GM23248 (cell line): Measurements from ENCODE around the gene BICDL2. TPM values are rescaled to one million over a fixed set of nuclear protein-coding genes. Genes with fewer than 3 reads are reported as not detected.
A peak's percentile ranks its signal among the peaks of the same experiment; 100 is the strongest.

Source experiments
- DNase-seq: peaks from one replicate; pipeline ENCODE4 v3.0.0-alpha.2; 2015
- H2AFZ ChIP-seq: fragments of 200-600 bp; sonication (generic); 2 replicates; pipeline ENCODE4 v1.6.1; 2016; ENCODE audit warnings: antibody characterized with exemption
- H3F3A ChIP-seq: fragments of 200-600 bp; sonication (generic); 2 replicates; pipeline ENCODE4 v1.6.1; 2016; ENCODE audit warnings: mild to moderate bottlenecking, antibody characterized with exemption, mixed run types; ENCODE audit not compliant: insufficient read depth
- H3K27ac ChIP-seq: fragments of 200-600 bp; sonication (generic); 2 replicates; pipeline ENCODE4 v1.5.1; 2016; ENCODE audit warnings: mild to moderate bottlenecking
- H3K27me3 ChIP-seq: fragments of 200-600 bp; sonication (generic); replicated peaks from 2 replicates; pipeline ENCODE4 v1.6.1; 2016; ENCODE audit warnings: mild to moderate bottlenecking; ENCODE audit not compliant: insufficient read depth
- H3K36me3 ChIP-seq: fragments of 200-600 bp; sonication (generic); 2 replicates; pipeline ENCODE4 v1.6.1; 2016; ENCODE audit warnings: low read depth, mild to moderate bottlenecking
- H3K4me1 ChIP-seq: fragments of 200-600 bp; sonication (generic); 2 replicates; pipeline ENCODE4 v1.6.1; 2016; ENCODE audit warnings: mild to moderate bottlenecking; ENCODE audit not compliant: insufficient read depth
- H3K4me2 ChIP-seq: fragments of 200-600 bp; sonication (generic); one replicate; pipeline ENCODE4 v1.6.1; 2016; ENCODE audit warnings: mild to moderate bottlenecking; ENCODE audit not compliant: unreplicated experiment
- H3K4me3 ChIP-seq: fragments of 200-600 bp; sonication (generic); 2 replicates; pipeline ENCODE4 v1.5.1; 2016; ENCODE audit warnings: mild to moderate bottlenecking
- H3K79me2 ChIP-seq: fragments of 200-600 bp; sonication (generic); 2 replicates; pipeline ENCODE4 v1.6.1; 2016; ENCODE audit warnings: mild to moderate bottlenecking; ENCODE audit not compliant: insufficient read depth
- H3K9ac ChIP-seq: fragments of 200-600 bp; sonication (generic); 2 replicates; pipeline ENCODE4 v1.6.1; 2016; ENCODE audit warnings: mild to moderate bottlenecking
- H3K9me2 ChIP-seq: fragments of 200-600 bp; sonication (generic); 2 replicates; pipeline ENCODE4 v1.6.1; 2016; ENCODE audit warnings: mixed run types, mild to moderate bottlenecking, moderate library complexity; ENCODE audit not compliant: insufficient read depth
- H3K9me3 ChIP-seq: fragments of 200-600 bp; sonication (generic); one replicate; pipeline ENCODE4 v1.6.1; 2017; ENCODE audit warnings: low read depth
- H4K20me1 ChIP-seq: fragments of 200-600 bp; sonication (generic); 2 replicates; pipeline ENCODE4 v1.6.0; 2016; ENCODE audit not compliant: insufficient read depth
- EZH2 ChIP-seq: fragments of 200-600 bp; sonication (generic); IDR thresholded peaks from 2 replicates; pipeline ENCODE4 v1.6.1; 2018; ENCODE audit warnings: antibody characterized with exemption, mild to moderate bottlenecking; ENCODE audit not compliant: insufficient read depth, poor library complexity, severe bottlenecking
- EZH2phosphoT487 ChIP-seq: fragments of 200-600 bp; sonication (generic); IDR thresholded peaks from 2 replicates; pipeline ENCODE4 v1.6.1; 2018; ENCODE audit warnings: antibody characterized with exemption, moderate library complexity, mild to moderate bottlenecking, low read depth; ENCODE audit not compliant: insufficient read depth
- WGBS, 2 experiments: methylation state at CpG; one replicate each; pipeline ENCODE4 v1.1.6; 2015 to 2017; ENCODE audit warnings: low lambda C conversion rate in 2 of 2, low coverage in 1 of 2; ENCODE audit errors: missing lambda C conversion rate in 2 of 2; 5-methylcytosine and 5-hydroxymethylcytosine counted together
- in situ Hi-C: fragments of 300-500 bp; cut with MboI; formaldehyde crosslinking; loops from 2 replicates; pipeline ENCODE4 v1.15.0; 2020
- polyA plus RNA-seq: library from polyadenylated mRNA; unstranded; fragments of >200 nt; fragmentation: Nextera tagmentation; extraction: Ambion mirVana; gene quantifications from 2 replicates; pipeline ENCODE4 v1.2.1, GENCODE V29; 2016
- total RNA-seq: library from RNA; depleted of rRNA; stranded (reverse); fragments of >200 nt; shearing (Covaris generic); gene quantifications from 2 replicates; pipeline ENCODE4 v1.2.3, GENCODE V29; 2014

BICDL2 gene
- total and polyA plus RNA-seq, 2 experiments from 2014 or later: 0.11 to 0.63 TPM

DNA sequence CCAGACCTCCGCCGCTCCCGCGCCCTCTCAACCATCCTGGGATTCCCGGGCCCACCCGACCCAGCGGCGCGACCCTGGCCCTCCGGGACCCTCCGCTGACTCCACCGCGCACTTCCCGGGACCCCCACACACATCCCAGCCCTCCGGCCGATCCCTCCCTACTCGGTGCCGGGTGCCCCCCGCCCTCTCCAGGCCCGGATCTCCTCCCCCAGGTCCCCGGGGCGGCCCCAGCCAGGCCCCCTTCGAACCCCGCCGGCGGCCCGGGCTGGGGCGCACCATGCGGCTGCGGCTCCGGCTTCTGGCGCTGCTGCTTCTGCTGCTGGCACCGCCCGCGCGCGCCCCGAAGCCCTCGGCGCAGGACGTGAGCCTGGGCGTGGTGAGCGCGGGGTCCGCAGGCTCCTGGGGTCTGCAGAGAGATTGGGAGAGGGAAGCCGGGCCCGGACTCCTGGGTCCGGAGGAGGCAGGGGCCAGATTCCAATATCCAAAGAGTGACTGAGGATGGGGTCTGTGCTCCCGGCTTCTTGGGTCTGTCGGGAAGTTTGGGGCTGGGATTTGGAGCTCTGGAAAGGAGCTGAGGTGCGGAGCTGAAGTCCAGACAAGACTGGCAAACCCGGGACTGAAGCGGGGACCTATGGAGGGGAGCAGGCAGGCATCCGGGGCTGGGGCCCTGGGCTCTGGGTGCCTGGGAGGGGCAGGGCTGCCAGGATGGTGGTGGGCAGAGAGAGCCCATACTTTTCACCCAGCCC lies 10.1 kb upstream of the BICDL2 start:
- DNase-seq: peak; percentile 17
- Histone ChIP-seq H3K9ac (no peak overlapping the region), H3K36me3 (no peaks in the 10 kb centered on the region), H3K27me3 (peaks cover 37% of the 10 kb centered on the region), H3K4me3 (peak overlapping the region; percentile 70; the same call in 1 of the 2 replicates), H3K9me2 (no peaks in the 10 kb centered on the region), H3K4me2 (peak overlapping the region; percentile 84), H4K20me1 (no peaks in the 10 kb centered on the region), H3K9me3 (no peaks in the 10 kb centered on the region), H2AFZ (no peak overlapping the region), H3K79me2 (no peaks in the 10 kb centered on the region), H3K27ac (no peak overlapping the region), H3K4me1 (no peaks in the 10 kb centered on the region), H3F3A (no peaks in the 10 kb centered on the region)
- in situ Hi-C loops: no loop called here
- peak; percentile 70 for TF ChIP-seq EZH2phosphoT487
- peak; percentile 89 for TF ChIP-seq EZH2
- WGBS, 2 experiments: 4 to 8% methylated on average over 20 to 49 of the region's 54 CpGs

DNA sequence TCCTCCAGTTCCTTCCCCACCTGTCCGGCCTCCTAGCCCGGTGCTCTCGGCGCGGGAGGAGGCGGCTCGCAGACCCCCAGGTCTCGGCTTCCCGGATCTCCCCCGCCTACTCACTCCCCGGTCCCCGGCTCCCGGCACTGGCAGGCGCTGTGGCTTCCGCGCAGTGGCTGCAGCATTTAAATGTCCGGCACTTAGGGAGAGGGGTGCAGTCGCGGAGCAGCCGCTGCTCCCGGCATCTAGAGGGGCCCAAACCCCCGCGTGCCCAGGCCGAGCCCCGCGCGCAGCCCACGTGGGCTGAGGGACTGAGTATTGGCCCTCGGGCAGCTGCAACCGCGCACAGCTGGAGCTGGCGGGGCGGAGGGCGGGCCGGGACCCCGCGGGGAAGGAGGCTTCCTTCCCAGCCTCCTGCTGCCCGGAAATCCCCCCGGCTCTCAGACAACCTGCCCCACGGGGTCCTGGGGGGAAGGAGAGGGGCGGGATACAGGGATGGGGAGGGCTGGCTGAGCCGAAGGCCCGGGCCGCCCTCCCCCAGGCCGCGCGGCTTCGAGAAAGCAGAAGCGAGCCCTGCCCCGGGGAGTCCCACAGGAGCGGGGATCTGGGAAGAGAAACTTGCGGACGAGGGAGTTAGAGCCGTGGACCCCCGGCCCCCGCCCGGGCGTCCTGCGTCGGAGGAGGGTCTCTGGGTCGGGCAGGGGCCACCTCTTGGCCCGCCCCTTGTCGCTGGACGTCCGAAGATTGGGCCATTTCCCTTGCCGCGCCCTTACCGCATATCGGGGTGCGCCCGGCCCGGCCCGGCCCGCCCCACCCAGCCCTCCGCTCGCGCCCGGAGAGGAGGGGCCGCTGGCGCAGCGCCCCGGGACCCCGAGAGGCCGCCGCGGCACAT lies 9.3 kb upstream of the BICDL2 start, which contains the start of gene MMP25:
Gene MMP25, plus strand, starts transcription at position 804 of the 883 bp plus-strand sequence. CDS start 357 bp downstream, outside the sequence.
- Histone ChIP-seq H3K4me1 (no peaks in the 10 kb centered on the region), H3K4me2 (peak within 1 kb of the TSS; percentile 84), H4K20me1 (no peaks in the 10 kb centered on the region), H3K4me3 (peak within 1 kb of the TSS; percentile 70), H3K9ac (peak within 1 kb of the TSS; percentile 36; the same call in 1 of the 2 replicates), H2AFZ (peak within 1 kb of the TSS; percentile 70), H3K36me3 (no peaks in the 10 kb centered on the region), H3K79me2 (no peaks in the 10 kb centered on the region), H3K27ac (no peak within 1 kb of the TSS), H3F3A (no peaks in the 10 kb centered on the region), H3K9me3 (no peaks in the 10 kb centered on the region), H3K9me2 (no peaks in the 10 kb centered on the region), H3K27me3 (peaks cover 37% of the 10 kb centered on the region)
- 0 out of 2 replicates have a peak, but pooled peaks have one; percentile 42 for TF ChIP-seq EZH2phosphoT487
- peak; percentile 90 for TF ChIP-seq EZH2
- peak; percentile 34 for DNase-seq
- in situ Hi-C loops: no loop called here
- WGBS, 2 experiments: 1 to 2% methylated on average over 54 to 81 of the region's 86 CpGs

DNA sequence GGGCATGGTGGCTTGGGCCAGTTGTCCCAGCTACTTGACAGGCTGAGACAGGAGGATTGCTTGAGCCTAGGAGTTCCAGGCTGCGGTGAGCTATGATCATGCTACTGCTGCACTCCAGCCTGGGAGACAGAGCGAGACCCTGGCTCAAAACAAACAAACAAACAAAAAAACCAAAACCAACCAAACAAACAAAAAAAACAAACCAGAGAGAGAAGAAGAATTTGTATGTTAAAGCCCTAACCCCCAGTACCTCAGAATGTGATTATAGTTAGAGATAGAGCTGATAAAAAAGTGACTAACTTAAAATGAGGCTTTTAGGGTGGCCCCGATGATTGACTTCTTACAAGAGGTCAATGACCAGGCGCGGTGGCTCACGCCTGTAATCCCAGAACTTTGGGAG lies 8.0 kb upstream of the BICDL2 start:
- H3K9me3 ChIP-seq: no peaks in the 10 kb centered on the region
- H3K36me3 ChIP-seq: no peaks in the 10 kb centered on the region
- in situ Hi-C loops: no loop called here
- H3K4me1 ChIP-seq: no peaks in the 10 kb centered on the region
- DNase-seq: no peak
- peaks cover 32% of the 10 kb centered on the region for H3K27me3 ChIP-seq
- no peak overlapping the region for H3K9ac ChIP-seq
- TF ChIP-seq EZH2 (no peak), EZH2phosphoT487 (0 out of 2 replicates have a peak, but pooled peaks have one; percentile 7)
- no peaks in the 10 kb centered on the region for H3F3A ChIP-seq
- H4K20me1 ChIP-seq: no peaks in the 10 kb centered on the region
- no peaks in the 10 kb centered on the region for H3K79me2 ChIP-seq
- H3K4me2 ChIP-seq: no peak overlapping the region
- H3K4me3 ChIP-seq: no peak overlapping the region
- H3K27ac ChIP-seq: no peak overlapping the region
- no peaks in the 10 kb centered on the region for H3K9me2 ChIP-seq
- H2AFZ ChIP-seq: no peak overlapping the region
- WGBS, 2 experiments: 91 to 92% methylated on average over 6 of the region's 6 CpGs

DNA sequence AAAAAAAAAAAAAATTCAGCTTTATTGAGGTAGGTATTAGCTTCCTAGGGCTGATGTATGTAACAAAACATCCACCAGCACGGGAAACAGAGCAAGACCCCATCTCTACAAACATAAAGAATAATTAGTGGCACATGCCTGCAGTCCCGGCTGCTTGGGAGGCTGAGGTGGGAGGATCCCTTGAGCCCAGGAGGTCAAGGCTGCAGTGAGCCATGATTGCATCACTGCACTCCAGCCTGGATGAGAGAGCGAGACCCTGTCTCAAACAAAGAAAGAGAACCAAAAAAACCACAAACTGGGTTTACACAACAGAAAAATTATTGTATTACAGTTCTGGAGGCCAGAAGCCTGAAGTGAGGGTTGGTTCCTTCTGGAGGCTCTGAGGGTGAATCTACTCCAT lies 5.6 kb upstream of the BICDL2 start:
- Histone ChIP-seq H3K4me3 (no peak overlapping the region), H3K36me3 (no peaks in the 10 kb centered on the region), H3K4me2 (no peak overlapping the region), H4K20me1 (no peaks in the 10 kb centered on the region), H3K27me3 (peaks cover 37% of the 10 kb centered on the region), H2AFZ (no peak overlapping the region), H3K9me3 (no peaks in the 10 kb centered on the region), H3K9me2 (no peaks in the 10 kb centered on the region), H3K79me2 (no peaks in the 10 kb centered on the region), H3K4me1 (no peaks in the 10 kb centered on the region), H3K9ac (no peak overlapping the region), H3F3A (no peaks in the 10 kb centered on the region), H3K27ac (no peak overlapping the region)
- no peak for DNase-seq
- TF ChIP-seq EZH2phosphoT487 (no peak), EZH2 (no peak)
- 69 to 70% methylated on average over 3 of the region's 3 CpGs for WGBS, 2 experiments
- in situ Hi-C loops: no loop called here
